ENCODE data around the gene FBXW5. TPM values are rescaled to one million over a fixed set of nuclear protein-coding genes. Genes with fewer than 3 reads are reported as not detected.
A peak's percentile ranks its signal among the peaks of the same experiment; 100 is the strongest.

The FBXW5 gene
- total and polyA plus RNA-seq, 4 donors = 56.6 to 118 (median 99.2) TPM

- no peak for ATAC-seq (ENCODE audit: insufficient read depth, low FRiP score)
- 20 to 32% methylated on average over 14 of the region's 14 CpGs for WGBS, 2 donors
- peak overlapping the region in 1 of 2 donors; percentile 55 for H3K27ac ChIP-seq (ENCODE audit: low read depth in 1 of 2, low read length in 1 of 2)
These were observed 31.1 kb upstream of the FBXW5 start for GRCh38 chr9:136975644-136976043.

GRCh38 chr9:136974817-136975535 is 30.4 kb upstream of the FBXW5 start:
- DNase-seq (no peak), ATAC-seq (ENCODE audit: insufficient read depth, low FRiP score) (no peak)
- H3K27me3 ChIP-seq (ENCODE audit: control insufficient read depth in 3 of 3, insufficient read depth in 3 of 3, low read length in 2 of 3) = no peaks in the 10 kb centered on the region
- H3K9me3 ChIP-seq (ENCODE audit: control insufficient read depth in 4 of 4, insufficient read depth in 3 of 4, low read length in 3 of 4) = no peaks in the 10 kb centered on the region
- H3K27ac ChIP-seq (ENCODE audit: low read depth in 1 of 2, low read length in 1 of 2) = peak overlapping the region; percentile 10 to 55
- H3K36me3 ChIP-seq (ENCODE audit: control insufficient read depth in 4 of 4, insufficient read depth in 4 of 4, low read length in 4 of 4) = no peaks in the 10 kb centered on the region
- 52 to 55% methylated on average over 14 to 15 of the region's 15 CpGs for WGBS, 2 donors
- no peak overlapping the region for H3K9ac ChIP-seq (ENCODE audit: insufficient read depth in 1 of 2, low read length in 2 of 2)
- H3K4me1 ChIP-seq (ENCODE audit: control insufficient read depth in 5 of 5, insufficient read depth in 5 of 5, low read length in 5 of 5) = peaks cover 0 to 25% (median 5%) of the 10 kb centered on the region in 5 donors
- no peak overlapping the region for H3K4me3 ChIP-seq
- TF ChIP-seq CTCF (IDR thresholded peaks at IDR 0.05; ENCODE audit: control extremely low read depth, extremely low read depth) = no peak

More at GRCh38 chr9:136975644-136976043, 31.1 kb upstream of the FBXW5 start:
- Histone ChIP-seq H3K4me1 (ENCODE audit: control insufficient read depth in 5 of 5, insufficient read depth in 5 of 5, low read length in 5 of 5) (peaks cover 0 to 18% (median 5%) of the 10 kb centered on the region in 5 donors), H3K27me3 (ENCODE audit: control insufficient read depth in 3 of 3, insufficient read depth in 3 of 3, low read length in 2 of 3) (no peaks in the 10 kb centered on the region), H3K9me3 (ENCODE audit: control insufficient read depth in 4 of 4, insufficient read depth in 3 of 4, low read length in 3 of 4) (no peaks in the 10 kb centered on the region), H3K4me3 (no peak overlapping the region), H3K36me3 (ENCODE audit: control insufficient read depth in 4 of 4, insufficient read depth in 4 of 4, low read length in 4 of 4) (no peaks in the 10 kb centered on the region), H3K9ac (ENCODE audit: insufficient read depth in 1 of 2, low read length in 2 of 2) (no peak overlapping the region)
- DNase-seq = peak in 1 of 3 donors; percentile 50
- no peak for TF ChIP-seq CTCF (IDR thresholded peaks at IDR 0.05; ENCODE audit: control extremely low read depth, extremely low read depth)

GRCh38 chr9:136973618-136974617 is 29.4 kb upstream of the FBXW5 start:
- Histone ChIP-seq H3K4me3 (no peak overlapping the region), H3K9ac (ENCODE audit: insufficient read depth in 1 of 2, low read length in 2 of 2) (no peak overlapping the region), H3K9me3 (ENCODE audit: control insufficient read depth in 4 of 4, insufficient read depth in 3 of 4, low read length in 3 of 4) (no peaks in the 10 kb centered on the region), H3K36me3 (ENCODE audit: control insufficient read depth in 4 of 4, insufficient read depth in 4 of 4, low read length in 4 of 4) (no peaks in the 10 kb centered on the region), H3K27me3 (ENCODE audit: control insufficient read depth in 3 of 3, insufficient read depth in 3 of 3, low read length in 2 of 3) (no peaks in the 10 kb centered on the region), H3K27ac (ENCODE audit: low read depth in 1 of 2, low read length in 1 of 2) (peak overlapping the region in 1 of 2 donors; percentile 11), H3K4me1 (ENCODE audit: control insufficient read depth in 5 of 5, insufficient read depth in 5 of 5, low read length in 5 of 5) (peaks cover 0 to 31% (median 5%) of the 10 kb centered on the region in 5 donors)
- no peak for TF ChIP-seq CTCF (IDR thresholded peaks at IDR 0.05; ENCODE audit: control extremely low read depth, extremely low read depth)
- ATAC-seq (ENCODE audit: insufficient read depth, low FRiP score) = no peak
- DNase-seq = no peak
- 88 to 95% methylated on average over 28 to 29 of the region's 29 CpGs for WGBS, 2 donors

Measured in lung (tissue), 12 donors.